Measurements from ENCODE around the gene SCN9A.
"Not testable (repeated sequence)": the region's sequence is repeated elsewhere in the genome, so short reads cannot be mapped to it uniquely, and the experiment has no call there.

Gene SCN9A

GRCh38 chr2:166375736-166376487, at the start of gene SCN9A:
TSS of gene SCN9A (minus strand) at chr2:166375944. CDS start at chr2:166311756, 64,188 bp downstream.
- no peak for TF ChIP-seq ZNF274 (IDR thresholded peaks at IDR 0.05; ENCODE audit: low read depth, low read length)
- peak within 1 kb of the TSS; percentile 6 for H3K4me3 ChIP-seq (ENCODE audit: low read length)

DNA sequence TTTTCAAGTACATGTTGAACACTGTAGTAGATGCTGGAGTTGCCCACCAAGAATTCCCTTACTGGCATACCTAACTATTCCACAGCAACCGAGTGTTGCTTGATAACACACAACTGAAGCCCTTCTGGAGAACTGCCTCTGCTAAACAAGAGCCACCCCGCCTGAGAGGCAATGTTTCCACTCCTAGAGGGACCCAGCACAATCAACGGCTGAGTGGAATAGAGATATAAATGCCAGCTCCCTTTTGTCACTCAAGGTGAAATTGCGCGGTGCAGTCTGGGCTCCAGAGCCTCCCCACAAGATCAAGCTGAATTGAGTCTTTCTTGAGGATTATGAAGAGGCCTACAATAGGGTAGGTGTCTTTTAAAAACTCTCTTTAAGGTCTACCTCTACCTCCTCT, 49.1 kb upstream of the SCN9A start:
- no peak for TF ChIP-seq ZNF274 (IDR thresholded peaks at IDR 0.05; ENCODE audit: low read depth, low read length)
- no peak overlapping the region for H3K4me3 ChIP-seq (ENCODE audit: low read length)

DNA sequence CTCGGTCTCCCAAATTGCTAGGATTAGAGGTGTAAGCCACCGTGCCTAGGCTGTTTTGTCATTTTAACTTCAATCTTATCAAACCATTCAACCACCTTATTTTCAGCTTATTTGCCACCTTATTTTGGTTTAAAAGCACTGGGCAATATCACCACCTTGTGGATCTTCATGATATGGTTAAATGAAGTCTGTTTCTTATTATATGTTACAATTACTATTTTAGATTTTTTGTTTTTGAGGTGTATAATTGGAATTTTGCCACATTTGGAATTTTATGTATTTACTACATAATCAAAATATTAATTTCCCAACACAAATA, 43.8 kb upstream of the SCN9A start:
- no peak overlapping the region for H3K4me3 ChIP-seq (ENCODE audit: low read length)
- TF ChIP-seq ZNF274 (IDR thresholded peaks at IDR 0.05; ENCODE audit: low read depth, low read length) = no peak

- TF ChIP-seq ZNF274 (IDR thresholded peaks at IDR 0.05; ENCODE audit: low read depth, low read length) = no peak
- no peak overlapping the region for H3K4me3 ChIP-seq (ENCODE audit: low read length)
Observed at GRCh38 chr2:166418853-166419615, 43.3 kb upstream of the SCN9A start.

- TF ChIP-seq ZNF274 (IDR thresholded peaks at IDR 0.05; ENCODE audit: low read depth, low read length) = no peak
Observed at GRCh38 chr2:166417669-166418068, 41.9 kb upstream of the SCN9A start.

GRCh38 chr2:166413255-166413654, 37.5 kb upstream of the SCN9A start:
- no peak overlapping the region for H3K4me3 ChIP-seq (ENCODE audit: low read length)
- no peak for TF ChIP-seq ZNF274 (IDR thresholded peaks at IDR 0.05; ENCODE audit: low read depth, low read length)

More at GRCh38 chr2:166417669-166418068, 41.9 kb upstream of the SCN9A start:
- H3K4me3 ChIP-seq (ENCODE audit: low read length) = no peak overlapping the region

DNA sequence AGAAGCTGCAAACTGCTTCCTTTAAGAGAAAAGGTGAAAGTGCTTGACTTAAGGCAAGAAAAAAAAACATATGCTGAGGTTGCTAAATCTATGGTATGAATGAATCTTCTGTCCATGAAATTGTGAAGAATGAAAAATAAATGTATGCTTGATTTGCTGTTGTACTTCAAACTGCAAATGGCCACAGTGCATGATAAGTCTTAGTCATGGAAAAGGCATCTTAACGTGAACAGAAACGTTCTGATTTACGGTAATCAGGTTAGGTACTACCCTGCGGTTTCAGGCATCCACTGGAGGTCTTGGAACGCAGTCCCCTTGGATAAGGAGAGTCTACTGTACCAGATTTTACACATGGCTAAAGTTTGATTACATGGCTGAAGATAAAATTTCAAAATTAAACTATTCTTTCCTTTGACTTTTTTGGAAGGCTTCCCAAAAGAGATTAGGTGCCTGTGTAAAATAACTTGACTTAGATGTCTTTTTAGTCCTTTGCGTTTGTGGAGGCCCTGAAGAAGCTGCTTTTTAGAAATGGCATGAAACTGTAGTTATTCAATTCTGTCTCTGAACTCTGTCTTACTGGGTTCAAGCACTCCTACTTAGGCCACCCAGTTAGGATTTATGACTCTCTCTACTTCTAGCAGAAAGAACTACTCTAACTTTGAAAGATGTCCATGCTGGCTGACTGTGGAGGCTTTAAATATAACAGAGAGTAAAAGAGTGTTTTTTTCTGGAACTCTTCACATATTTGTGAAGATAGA, 35.9 kb upstream of the SCN9A start:
- H3K4me3 ChIP-seq (ENCODE audit: low read length) = no peak overlapping the region
- no peak for TF ChIP-seq ZNF274 (IDR thresholded peaks at IDR 0.05; ENCODE audit: low read depth, low read length)

- no peak overlapping the region for H3K4me3 ChIP-seq (ENCODE audit: low read length)
- TF ChIP-seq ZNF274 (IDR thresholded peaks at IDR 0.05; ENCODE audit: low read depth, low read length) = no peak
Observed at GRCh38 chr2:166410828-166411472, 35.2 kb upstream of the SCN9A start.

GRCh38 chr2:166407746-166408145, 32.0 kb upstream of the SCN9A start:
- not testable (repeated sequence) for H3K4me3 ChIP-seq (ENCODE audit: low read length)

DNA sequence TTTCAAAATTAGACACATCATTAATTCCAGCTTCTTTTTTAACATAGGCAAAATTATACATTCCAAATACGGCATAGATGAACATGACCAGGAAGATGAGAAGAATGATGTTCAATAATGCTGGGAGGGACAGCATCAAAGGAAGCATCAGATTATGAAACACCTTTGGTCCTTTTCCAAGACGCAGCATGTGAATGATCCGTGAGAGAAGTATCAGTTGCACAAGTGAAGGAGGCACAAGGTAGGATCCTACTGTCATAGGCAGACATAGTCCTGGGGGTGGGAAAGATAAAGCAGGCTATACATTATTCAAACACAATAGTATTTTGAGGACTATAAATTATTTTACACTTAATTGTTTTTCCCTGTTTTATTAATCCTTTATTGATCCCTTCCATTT, 30.6 kb upstream of the SCN9A start:
- TF ChIP-seq ZNF274 (IDR thresholded peaks at IDR 0.05; ENCODE audit: low read depth, low read length) = no peak
- no peak overlapping the region for H3K4me3 ChIP-seq (ENCODE audit: low read length)

GRCh38 chr2:166405569-166405926, 29.8 kb upstream of the SCN9A start:
- no peak overlapping the region for H3K4me3 ChIP-seq (ENCODE audit: low read length)
- no peak for TF ChIP-seq ZNF274 (IDR thresholded peaks at IDR 0.05; ENCODE audit: low read depth, low read length)

DNA sequence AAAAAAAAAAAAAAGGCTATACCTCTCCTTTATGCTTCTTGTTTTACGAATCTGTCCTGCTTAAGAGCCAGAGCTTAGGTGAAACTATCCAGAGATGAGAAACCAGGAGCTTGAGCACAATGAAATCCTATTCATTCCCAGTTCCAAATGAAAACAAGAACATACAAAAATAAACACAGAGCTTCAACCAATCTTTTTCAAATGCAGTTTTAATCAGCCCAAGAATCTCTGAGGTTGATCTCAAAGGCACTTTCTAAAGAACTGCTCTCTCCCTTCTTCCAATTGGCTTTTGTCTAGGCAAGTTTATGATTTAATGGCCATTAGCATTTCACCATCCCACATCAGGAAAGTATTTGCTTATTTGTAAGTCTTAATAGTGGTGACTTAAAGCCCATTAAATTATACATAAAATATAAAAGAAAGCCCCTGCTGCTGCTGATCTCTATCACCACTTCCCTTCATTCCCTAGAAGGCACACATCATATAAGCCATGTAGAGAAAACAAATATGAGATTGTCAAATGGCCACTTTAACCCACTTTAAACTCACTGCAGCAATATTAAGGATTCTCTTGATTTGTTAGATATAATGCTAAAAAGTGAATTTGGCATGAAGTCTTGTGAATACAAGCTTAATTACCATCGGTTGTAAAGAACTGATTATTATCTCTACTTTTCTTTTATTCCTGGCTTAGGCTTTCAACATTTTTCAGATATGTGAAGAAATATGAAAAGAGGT, 29.3 kb upstream of the SCN9A start:
- no peak overlapping the region for H3K4me3 ChIP-seq (ENCODE audit: low read length)
- no peak for TF ChIP-seq ZNF274 (IDR thresholded peaks at IDR 0.05; ENCODE audit: low read depth, low read length)

DNA sequence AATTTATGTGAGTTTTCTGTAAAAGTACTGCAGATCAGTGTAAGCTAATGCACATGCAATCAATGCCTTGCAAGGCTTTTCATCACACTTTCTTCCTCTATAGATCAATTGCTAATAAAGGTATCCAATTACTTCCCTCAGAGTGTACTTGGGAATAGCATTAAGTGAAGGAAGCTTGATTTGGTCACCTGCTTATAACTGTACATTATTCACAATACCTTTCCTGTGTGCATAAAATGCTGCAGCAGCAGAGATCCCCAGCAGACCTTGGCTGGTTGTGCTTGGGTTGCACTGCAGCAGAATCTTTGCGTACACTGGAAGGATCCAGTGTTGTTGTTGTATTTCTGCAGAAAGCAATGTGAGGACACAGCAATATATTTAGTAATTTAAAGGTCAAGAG, 18.5 kb upstream of the SCN9A start:
- no peak overlapping the region for H3K4me3 ChIP-seq (ENCODE audit: low read length)
- no peak for TF ChIP-seq ZNF274 (IDR thresholded peaks at IDR 0.05; ENCODE audit: low read depth, low read length)

GRCh38 chr2:166393008-166393407, 17.3 kb upstream of the SCN9A start:
- no peak overlapping the region for H3K4me3 ChIP-seq (ENCODE audit: low read length)
- no peak for TF ChIP-seq ZNF274 (IDR thresholded peaks at IDR 0.05; ENCODE audit: low read depth, low read length)

Data from GM08714 (cell line).